OCI-LY1 (cell line): ENCODE results near the gene GRB10.
"Not testable (repeated sequence)": the region's sequence is repeated elsewhere in the genome, so short reads cannot be mapped to it uniquely, and the experiment has no call there.

Experiments
- H2AFZ ChIP-seq: fragments of 200-600 bp; sonication (generic), shearing (Covaris generic); 2 replicates; pipeline ENCODE4 v1.6.0; 2014; ENCODE audit warnings: antibody characterized with exemption, mild to moderate bottlenecking, low read length
- H3F3A ChIP-seq: fragments of 200-600 bp; sonication (generic), shearing (Covaris generic); 2 replicates; pipeline ENCODE4 v1.6.0; 2014; ENCODE audit warnings: mild to moderate bottlenecking, antibody characterized with exemption, low read length, moderate library complexity; ENCODE audit not compliant: insufficient read depth
- H3K27ac ChIP-seq: fragments of 200-600 bp; sonication (generic); 2 replicates; pipeline ENCODE4 v1.5.1; 2014; ENCODE audit warnings: low read length, mixed run types, mild to moderate bottlenecking, low read depth; ENCODE audit not compliant: poor library complexity, severe bottlenecking
- H3K27me3 ChIP-seq: fragments of 200-600 bp; sonication (generic); 2 replicates; pipeline ENCODE4 v1.6.0; 2014; ENCODE audit warnings: antibody characterized with exemption, mild to moderate bottlenecking, low read length, moderate library complexity; ENCODE audit not compliant: insufficient read depth
- H3K36me3 ChIP-seq: fragments of 200-600 bp; sonication (generic); 2 replicates; pipeline ENCODE4 v1.6.1; 2014; ENCODE audit warnings: mild to moderate bottlenecking, antibody characterized with exemption, low read length, moderate library complexity, mixed read lengths; ENCODE audit not compliant: insufficient read depth
- H3K4me1 ChIP-seq: fragments of 200-600 bp; sonication (generic); 2 replicates; pipeline ENCODE4 v1.5.1; 2014; ENCODE audit warnings: mild to moderate bottlenecking, low read length, moderate library complexity; ENCODE audit not compliant: insufficient read depth, severe bottlenecking
- H3K4me2 ChIP-seq: fragments of 200-600 bp; sonication (generic), shearing (Covaris generic); 2 replicates; pipeline ENCODE4 v1.6.1; 2014; ENCODE audit warnings: low read length
- H3K4me3 ChIP-seq: fragments of 200-600 bp; sonication (generic); 2 replicates; pipeline ENCODE4 v1.5.1; 2014; ENCODE audit warnings: low read length, low read depth, mild to moderate bottlenecking, mixed read lengths; ENCODE audit not compliant: poor library complexity, severe bottlenecking
- H3K79me2 ChIP-seq: fragments of 200-600 bp; shearing (Covaris generic); 2 replicates; pipeline ENCODE4 v1.6.1; 2016; ENCODE audit warnings: mixed run types, low read length, mixed read lengths; ENCODE audit not compliant: insufficient read depth
- H3K9ac ChIP-seq: fragments of 200-600 bp; sonication (generic), shearing (Covaris generic); 2 replicates; pipeline ENCODE4 v1.6.1; 2014; ENCODE audit warnings: mild to moderate bottlenecking, low read length, mixed read lengths
- H3K9me2 ChIP-seq: fragments of 200-600 bp; sonication (generic), shearing (Covaris generic); 2 replicates; pipeline ENCODE4 v1.6.1; 2014; ENCODE audit warnings: low read depth, mild to moderate bottlenecking, low read length, mixed read lengths
- H3K9me3 ChIP-seq: fragments of 200-600 bp; shearing (Covaris generic); 2 replicates; pipeline ENCODE4 v1.6.1; 2014; ENCODE audit warnings: low read length, mixed read lengths
- H4K20me1 ChIP-seq: fragments of 200-600 bp; sonication (generic), shearing (Covaris generic); 2 replicates; pipeline ENCODE4 v1.6.0; 2016; ENCODE audit warnings: mild to moderate bottlenecking, low read length; ENCODE audit not compliant: insufficient read depth
- EZH2 ChIP-seq: fragments of 200-600 bp; sonication (generic), shearing (Covaris generic); IDR thresholded peaks from 2 replicates; pipeline ENCODE4 v1.8.0; 2017; ENCODE audit warnings: borderline replicate concordance, mixed run types, mild to moderate bottlenecking, antibody characterized with exemption, low read length, moderate library complexity, mixed read lengths
- TF ChIP-seq, protein P1 (sequence below): fragments of 200-600 bp; sonication (generic), shearing (Covaris generic); IDR thresholded peaks from 2 replicates; pipeline ENCODE4 v1.5.1; 2017; ENCODE audit warnings: mild to moderate bottlenecking, antibody characterized with exemption, low read length, moderate library complexity, mixed read lengths

Gene GRB10

DNA sequence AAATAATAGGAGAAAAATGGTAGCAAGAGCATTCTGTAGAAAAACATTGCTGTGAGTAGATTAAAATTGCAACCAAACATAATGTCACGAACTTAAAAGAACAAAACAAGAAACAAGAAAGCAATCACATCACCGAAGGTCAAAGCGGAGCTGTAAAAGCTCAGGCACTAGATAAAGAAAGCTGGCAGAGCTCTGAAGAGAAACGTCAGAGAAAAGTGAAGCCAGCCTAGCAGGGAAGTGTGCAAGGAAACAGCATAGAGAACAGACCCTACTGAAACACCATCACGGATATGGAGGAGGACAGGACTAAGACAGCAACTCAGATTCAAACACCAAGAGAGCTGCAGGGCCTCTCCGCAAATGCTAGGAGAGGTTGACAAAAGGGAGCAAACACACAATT lies 195.0 kb downstream of the GRB10 start:
- Histone ChIP-seq H3K4me1 (no peaks in the 10 kb centered on the region), H3K4me2 (no peak overlapping the region), H3K4me3 (no peak overlapping the region), H3K27me3 (0 out of 2 replicates have a peak, but pooled peaks cover 16% of the 10 kb centered on the region), H3K9ac (no peak overlapping the region), H3K79me2 (no peaks in the 10 kb centered on the region), H2AFZ (no peak overlapping the region), H3F3A (no peaks in the 10 kb centered on the region), H4K20me1 (no peaks in the 10 kb centered on the region), H3K9me3 (no peaks in the 10 kb centered on the region), H3K36me3 (no peaks in the 10 kb centered on the region), H3K9me2 (no peaks in the 10 kb centered on the region), H3K27ac (no peak overlapping the region)
- TF ChIP-seq, protein P1, sequence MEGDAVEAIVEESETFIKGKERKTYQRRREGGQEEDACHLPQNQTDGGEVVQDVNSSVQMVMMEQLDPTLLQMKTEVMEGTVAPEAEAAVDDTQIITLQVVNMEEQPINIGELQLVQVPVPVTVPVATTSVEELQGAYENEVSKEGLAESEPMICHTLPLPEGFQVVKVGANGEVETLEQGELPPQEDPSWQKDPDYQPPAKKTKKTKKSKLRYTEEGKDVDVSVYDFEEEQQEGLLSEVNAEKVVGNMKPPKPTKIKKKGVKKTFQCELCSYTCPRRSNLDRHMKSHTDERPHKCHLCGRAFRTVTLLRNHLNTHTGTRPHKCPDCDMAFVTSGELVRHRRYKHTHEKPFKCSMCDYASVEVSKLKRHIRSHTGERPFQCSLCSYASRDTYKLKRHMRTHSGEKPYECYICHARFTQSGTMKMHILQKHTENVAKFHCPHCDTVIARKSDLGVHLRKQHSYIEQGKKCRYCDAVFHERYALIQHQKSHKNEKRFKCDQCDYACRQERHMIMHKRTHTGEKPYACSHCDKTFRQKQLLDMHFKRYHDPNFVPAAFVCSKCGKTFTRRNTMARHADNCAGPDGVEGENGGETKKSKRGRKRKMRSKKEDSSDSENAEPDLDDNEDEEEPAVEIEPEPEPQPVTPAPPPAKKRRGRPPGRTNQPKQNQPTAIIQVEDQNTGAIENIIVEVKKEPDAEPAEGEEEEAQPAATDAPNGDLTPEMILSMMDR: no peak
- TF ChIP-seq EZH2: no peak

DNA sequence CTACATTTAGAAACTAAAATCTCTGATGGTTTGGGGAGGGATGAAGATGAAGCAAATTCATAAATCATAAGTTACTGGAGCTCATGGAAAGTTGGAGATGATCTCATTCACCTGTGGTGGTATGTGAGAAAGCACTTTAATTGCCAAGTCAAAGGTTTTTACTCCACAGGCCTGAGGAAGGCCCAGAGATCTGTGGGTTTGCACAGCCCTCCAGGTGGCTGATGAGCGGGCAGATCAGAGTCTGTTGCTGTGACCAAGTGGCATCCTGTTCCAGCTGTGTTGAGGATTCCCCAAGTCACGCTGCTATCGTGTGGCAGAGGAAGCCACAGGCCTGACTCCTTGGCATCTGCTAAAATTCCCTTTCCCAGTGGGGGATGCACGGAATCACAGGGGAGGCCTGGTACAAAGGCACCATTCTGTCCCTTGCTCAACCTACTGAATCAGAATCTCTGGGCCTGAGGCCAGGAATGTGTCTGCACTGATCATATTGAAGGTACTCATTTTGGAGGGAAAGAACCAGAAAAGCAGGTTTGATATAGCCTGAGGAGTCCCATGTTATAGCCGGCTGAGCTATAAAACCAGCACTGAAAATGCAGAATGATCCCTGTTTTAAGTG lies 197.8 kb downstream of the GRB10 start:
- Histone ChIP-seq H3K79me2 (no peaks in the 10 kb centered on the region), H3K9ac (no peak overlapping the region), H3K4me2 (no peak overlapping the region), H3K27ac (no peak overlapping the region), H3K4me3 (no peak overlapping the region), H4K20me1 (no peaks in the 10 kb centered on the region), H2AFZ (no peak overlapping the region), H3K4me1 (no peaks in the 10 kb centered on the region), H3K9me3 (no peaks in the 10 kb centered on the region), H3K9me2 (no peaks in the 10 kb centered on the region), H3K27me3 (0 out of 2 replicates have a peak, but pooled peaks cover 6% of the 10 kb centered on the region), H3F3A (no peaks in the 10 kb centered on the region), H3K36me3 (no peaks in the 10 kb centered on the region)
- no peak for TF ChIP-seq EZH2
- TF ChIP-seq, protein P1: no peak

DNA sequence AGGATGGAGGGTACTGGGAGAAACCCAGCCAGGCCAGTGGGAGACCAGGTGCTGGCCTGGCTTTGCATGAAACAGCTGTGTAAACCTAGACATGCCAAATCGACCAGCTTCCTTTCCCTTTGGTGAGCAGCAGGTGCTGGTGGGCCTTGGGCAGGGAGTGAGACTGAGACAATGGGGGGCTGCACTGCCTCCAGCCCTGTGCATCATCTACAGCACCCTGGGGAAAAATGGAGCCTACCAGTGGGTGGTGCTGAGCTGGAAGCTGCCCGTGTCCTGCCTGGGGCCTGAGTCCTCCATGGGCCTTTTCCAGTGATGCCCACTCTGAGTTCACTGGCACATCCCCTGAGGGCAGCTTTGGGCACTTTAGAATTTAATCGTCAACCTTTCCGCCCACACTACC lies 198.3 kb downstream of the GRB10 start:
- no peaks in the 10 kb centered on the region for H3K79me2 ChIP-seq
- H3K9me2 ChIP-seq: no peaks in the 10 kb centered on the region
- H3K9ac ChIP-seq: no peak overlapping the region
- H3K4me1 ChIP-seq: no peaks in the 10 kb centered on the region
- H3K27ac ChIP-seq: no peak overlapping the region
- H3K4me3 ChIP-seq: no peak overlapping the region
- H3F3A ChIP-seq: no peaks in the 10 kb centered on the region
- 0 out of 2 replicates have a peak, but pooled peaks cover 4% of the 10 kb centered on the region for H3K27me3 ChIP-seq
- no peaks in the 10 kb centered on the region for H3K36me3 ChIP-seq
- H2AFZ ChIP-seq: no peak overlapping the region
- TF ChIP-seq EZH2: no peak
- TF ChIP-seq, protein P1: no peak
- no peaks in the 10 kb centered on the region for H3K9me3 ChIP-seq
- H4K20me1 ChIP-seq: no peaks in the 10 kb centered on the region
- H3K4me2 ChIP-seq: no peak overlapping the region

DNA sequence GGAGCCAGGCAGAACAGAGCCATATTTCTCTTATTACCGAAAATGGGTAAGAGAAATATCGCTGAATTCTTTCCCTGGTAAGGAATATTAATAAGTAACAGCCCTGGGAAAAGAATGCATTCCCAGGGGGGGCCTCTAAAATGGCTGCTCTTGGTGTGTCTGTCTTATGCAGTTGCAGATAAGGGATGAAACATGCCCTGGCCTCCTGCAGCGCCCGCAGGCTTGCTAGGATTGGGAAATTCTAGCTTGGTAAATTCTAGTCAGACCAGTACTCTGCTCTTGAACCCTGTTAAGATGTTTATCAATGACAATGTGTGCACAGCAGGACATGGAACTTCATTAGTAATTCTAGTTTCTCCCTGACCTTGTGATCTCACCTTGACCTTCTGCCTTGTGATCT lies 199.4 kb downstream of the GRB10 start:
- not testable (repeated sequence) for H3K9me2 ChIP-seq, H3F3A ChIP-seq, H3K79me2 ChIP-seq, H3K27ac ChIP-seq, H3K27me3 ChIP-seq, H3K9ac ChIP-seq, H3K9me3 ChIP-seq, H3K4me1 ChIP-seq, H4K20me1 ChIP-seq, H3K4me3 ChIP-seq, H2AFZ ChIP-seq, H3K36me3 ChIP-seq, H3K4me2 ChIP-seq

DNA sequence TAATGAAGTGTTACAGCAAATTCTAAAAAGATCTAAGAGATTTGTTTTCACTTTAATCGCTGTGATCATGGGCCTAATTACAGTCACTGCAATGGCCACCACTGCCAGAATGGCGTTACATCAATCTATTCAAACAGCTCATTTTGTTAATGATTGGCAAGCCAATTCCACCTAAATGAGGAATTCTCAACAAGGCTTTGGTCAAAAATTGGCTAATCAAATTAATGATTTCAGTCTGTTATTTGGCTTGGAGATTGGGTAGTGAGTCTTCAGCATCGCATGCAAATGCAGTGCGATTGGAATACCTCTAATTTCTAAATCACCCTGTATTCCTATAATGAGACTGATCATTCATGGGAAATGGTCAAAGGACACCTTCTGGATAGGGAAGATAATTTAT lies 200.4 kb downstream of the GRB10 start:
- not testable (repeated sequence) for H3K79me2 ChIP-seq, H3K27ac ChIP-seq, H2AFZ ChIP-seq, H3K4me3 ChIP-seq, H3K9ac ChIP-seq, H3K9me2 ChIP-seq, H3K4me2 ChIP-seq, H3F3A ChIP-seq, H3K36me3 ChIP-seq, H4K20me1 ChIP-seq, H3K27me3 ChIP-seq, H3K4me1 ChIP-seq, H3K9me3 ChIP-seq
